Esophagus (tissue), 2 donors: ENCODE results near the gene PCDH9. TPM values are rescaled to one million over a fixed set of nuclear protein-coding genes. Genes with fewer than 3 reads are reported as not detected.

Source experiments
- H3K27ac ChIP-seq, 2 donors: one replicate each; pipeline ENCODE4 v1.5.1; 2013; ENCODE audit warnings: low read depth in 2 of 2, mild to moderate bottlenecking in 2 of 2, inconsistent platforms in 1 of 2, low read length in 1 of 2, moderate library complexity in 1 of 2
- H3K27me3 ChIP-seq, 2 donors: one replicate each; pipeline ENCODE4 v1.6.1; 2013; ENCODE audit warnings: low read length in 2 of 2, control low read depth in 1 of 2, mild to moderate bottlenecking in 1 of 2; ENCODE audit not compliant: insufficient read depth in 2 of 2, control insufficient read depth in 1 of 2
- H3K36me3 ChIP-seq, 2 donors: one replicate each; pipeline ENCODE4 v1.6.1; 2013; ENCODE audit warnings: low read length in 1 of 2; ENCODE audit not compliant: control insufficient read depth in 2 of 2, insufficient read depth in 2 of 2
- H3K4me1 ChIP-seq, 2 donors: one replicate each; pipeline ENCODE4 v1.6.1; 2013; ENCODE audit warnings: low read length in 1 of 2; ENCODE audit not compliant: control insufficient read depth in 2 of 2, insufficient read depth in 2 of 2
- H3K4me3 ChIP-seq, 2 donors: one replicate each; pipeline ENCODE4 v1.5.1; 2013; ENCODE audit warnings: low read length in 2 of 2, mild to moderate bottlenecking in 2 of 2, low read depth in 1 of 2, moderate library complexity in 1 of 2
- H3K9me3 ChIP-seq, 2 donors: one replicate each; pipeline ENCODE4 v1.6.1; 2013; ENCODE audit warnings: mild to moderate bottlenecking in 2 of 2, low read depth in 1 of 2, low read length in 1 of 2, moderate library complexity in 1 of 2; ENCODE audit not compliant: control insufficient read depth in 2 of 2, insufficient read depth in 1 of 2
- WGBS, 2 donors: extraction: QIAGEN DNeasy Blood & Tissue Kit; methylation state at CpG; one replicate each; pipeline ENCODE4 v1.1.7; 2013; 5-methylcytosine and 5-hydroxymethylcytosine counted together
- polyA plus RNA-seq, 2 donors: library from polyadenylated mRNA; stranded (reverse); fragments of 200-250 nt; gene quantifications; one replicate each; pipeline ENCODE4 v1.2.3, GENCODE V29; 2013
- donor health status: healthy with polysubstance abuse.
- donor health status: Bipolar disorder and iron deficiency.

Gene PCDH9
- polyA plus RNA-seq, 2 donors = 0.12 to 0.14 TPM

- WGBS, 2 donors = 41 to 59% methylated on average over 1 of the region's 1 CpG
- no peaks in the 10 kb centered on the region for H3K4me1 ChIP-seq
- H3K27ac ChIP-seq = no peak overlapping the region
- no peaks in the 10 kb centered on the region for H3K27me3 ChIP-seq
- H3K36me3 ChIP-seq = no peaks in the 10 kb centered on the region
- H3K9me3 ChIP-seq = no peaks in the 10 kb centered on the region
- no peak overlapping the region for H3K4me3 ChIP-seq
Observed at GRCh38 chr13:66537417-66537816, 692.7 kb downstream of the PCDH9 start.

DNA sequence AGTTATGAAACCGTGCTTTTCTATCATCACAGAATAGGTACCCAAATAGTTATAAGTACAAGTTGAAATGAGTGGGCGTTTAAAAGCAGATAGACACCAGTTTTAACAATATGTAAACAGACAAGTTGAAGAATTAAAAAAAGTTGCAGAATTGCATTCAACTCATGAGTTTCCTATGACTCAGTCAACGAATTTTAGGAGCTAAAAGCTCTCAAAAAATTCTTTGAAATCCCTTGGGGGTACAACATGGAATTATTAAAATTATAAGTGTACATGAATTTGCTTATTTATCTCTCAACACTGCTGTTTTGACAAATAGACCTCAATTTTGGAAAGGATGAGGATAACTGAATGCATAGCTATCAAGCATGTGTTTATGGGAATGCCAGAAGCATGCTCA is 693.4 kb downstream of the PCDH9 start:
- 63 to 65% methylated on average over 3 of the region's 3 CpGs for WGBS, 2 donors
- Histone ChIP-seq H3K4me1 (no peaks in the 10 kb centered on the region), H3K27ac (no peak overlapping the region)

GRCh38 chr13:66534561-66534960 is 695.6 kb downstream of the PCDH9 start:
- 90 to 91% methylated on average over 2 of the region's 2 CpGs for WGBS, 2 donors
- Histone ChIP-seq H3K4me1 (no peaks in the 10 kb centered on the region), H3K27ac (no peak overlapping the region), H3K4me3 (no peak overlapping the region), H3K9me3 (no peaks in the 10 kb centered on the region), H3K36me3 (no peaks in the 10 kb centered on the region), H3K27me3 (no peaks in the 10 kb centered on the region)

More for the DNA sequence above, 693.4 kb downstream of the PCDH9 start:
- H3K27me3 ChIP-seq = no peaks in the 10 kb centered on the region
- no peak overlapping the region for H3K4me3 ChIP-seq
- H3K9me3 ChIP-seq = no peaks in the 10 kb centered on the region
- no peaks in the 10 kb centered on the region for H3K36me3 ChIP-seq

DNA sequence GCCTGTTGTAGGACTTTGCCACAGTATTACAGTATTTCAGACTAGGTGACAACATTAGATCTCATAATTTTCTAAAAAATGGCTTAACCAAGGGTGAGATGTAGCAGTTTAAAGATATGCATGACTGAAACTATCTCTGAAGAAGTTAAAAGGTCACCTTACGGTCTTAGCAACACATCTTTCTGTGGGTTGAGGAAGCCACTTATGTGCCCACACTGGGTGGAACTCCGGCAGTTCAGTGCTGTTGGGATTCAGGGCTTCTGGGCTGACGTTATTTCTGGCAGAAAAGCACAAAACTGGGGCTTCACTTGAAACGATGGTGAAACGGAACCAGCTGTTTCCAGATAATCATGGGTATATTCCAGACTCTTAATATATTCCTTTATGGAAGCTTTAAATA is 697.3 kb downstream of the PCDH9 start:
- 80 to 83% methylated on average over 5 of the region's 5 CpGs for WGBS, 2 donors

GRCh38 chr13:66532146-66532545 is 698.0 kb downstream of the PCDH9 start:
- WGBS, 2 donors = 57 to 62% methylated on average over 3 of the region's 3 CpGs
- H3K27ac ChIP-seq = no peak overlapping the region
- H3K36me3 ChIP-seq = no peaks in the 10 kb centered on the region
- no peak overlapping the region for H3K4me3 ChIP-seq
- no peaks in the 10 kb centered on the region for H3K4me1 ChIP-seq
- no peaks in the 10 kb centered on the region for H3K9me3 ChIP-seq
- H3K27me3 ChIP-seq = no peaks in the 10 kb centered on the region

More for the DNA sequence above, 697.3 kb downstream of the PCDH9 start:
- Histone ChIP-seq H3K4me1 (no peaks in the 10 kb centered on the region), H3K4me3 (no peak overlapping the region), H3K27me3 (no peaks in the 10 kb centered on the region), H3K36me3 (no peaks in the 10 kb centered on the region), H3K27ac (no peak overlapping the region), H3K9me3 (no peaks in the 10 kb centered on the region)

DNA sequence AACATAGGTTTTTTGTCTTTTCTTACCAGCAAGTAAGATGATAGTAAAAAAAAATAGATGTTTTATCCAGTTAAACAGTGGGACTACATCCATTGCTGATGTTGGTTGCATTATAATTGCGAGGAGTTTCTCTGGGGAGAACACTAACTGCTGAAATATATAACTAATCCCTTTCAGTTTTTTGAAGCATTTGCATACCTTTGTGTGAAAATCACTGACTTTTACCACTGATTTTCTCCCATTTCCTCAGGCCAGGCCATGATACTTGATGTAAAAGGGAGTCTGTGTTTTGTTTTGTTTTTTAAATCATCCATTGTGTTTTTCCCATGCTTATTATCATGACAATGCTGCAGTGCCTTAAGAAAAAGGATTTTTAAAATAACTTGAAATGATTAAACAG is 699.5 kb downstream of the PCDH9 start:
- Histone ChIP-seq H3K9me3 (no peaks in the 10 kb centered on the region), H3K4me3 (no peak overlapping the region), H3K27ac (no peak overlapping the region), H3K36me3 (no peaks in the 10 kb centered on the region), H3K27me3 (no peaks in the 10 kb centered on the region), H3K4me1 (no peaks in the 10 kb centered on the region)
- WGBS, 2 donors = 92 to 94% methylated on average over 1 of the region's 1 CpG

DNA sequence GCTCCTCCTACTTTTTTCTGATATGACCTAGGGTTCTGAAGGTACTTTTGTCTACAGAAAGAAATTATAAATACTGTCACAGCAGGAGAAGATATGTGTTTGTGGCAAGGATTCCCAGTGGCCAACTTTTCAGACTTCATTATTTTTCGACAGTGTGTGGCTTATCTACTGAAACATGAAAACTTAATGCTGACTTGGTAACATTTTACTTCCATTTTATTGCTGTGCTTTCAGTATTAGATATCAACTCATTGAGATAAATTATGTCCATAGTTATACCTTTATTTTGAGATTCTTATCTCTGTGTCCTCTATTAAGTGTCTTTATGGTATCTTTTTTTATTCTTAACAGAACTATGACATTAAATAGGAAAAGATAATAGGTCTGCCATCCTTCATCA is 700.0 kb downstream of the PCDH9 start:
- H3K4me3 ChIP-seq = no peak overlapping the region
- H3K27me3 ChIP-seq = no peaks in the 10 kb centered on the region
- 82 to 86% methylated on average over 1 of the region's 1 CpG for WGBS, 2 donors
- H3K4me1 ChIP-seq = no peaks in the 10 kb centered on the region
- H3K9me3 ChIP-seq = no peaks in the 10 kb centered on the region
- H3K36me3 ChIP-seq = no peaks in the 10 kb centered on the region
- no peak overlapping the region for H3K27ac ChIP-seq

DNA sequence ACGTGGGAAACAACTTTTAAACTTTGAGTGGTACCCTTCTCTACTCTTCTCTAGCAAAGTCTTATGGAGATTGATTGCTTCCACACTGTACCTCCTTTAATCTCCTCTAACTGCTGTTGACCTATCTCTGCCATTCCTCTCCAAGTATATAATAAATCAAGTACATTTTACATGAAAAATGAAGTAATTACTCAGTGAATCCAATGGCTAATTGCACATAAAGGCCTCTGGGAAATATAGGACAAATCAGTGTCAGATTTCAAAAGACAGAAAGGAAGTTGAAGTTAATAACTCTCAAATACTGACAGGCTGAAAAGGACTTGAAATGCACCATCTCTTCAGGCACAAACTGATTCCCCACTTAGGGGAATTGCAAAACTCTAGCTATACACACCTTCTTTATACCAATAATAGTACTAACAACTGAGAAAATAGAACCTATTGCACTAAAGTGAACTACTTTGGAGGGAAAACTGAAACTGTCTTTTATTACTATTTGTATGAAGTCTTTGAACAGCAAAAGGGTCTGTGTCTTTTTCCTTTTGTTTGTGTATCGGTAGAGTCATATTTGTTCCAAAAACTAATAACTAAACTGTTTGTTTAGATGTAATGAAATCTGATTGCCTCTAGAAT is 701.1 kb downstream of the PCDH9 start:
- no peaks in the 10 kb centered on the region for H3K9me3 ChIP-seq
- no peaks in the 10 kb centered on the region for H3K27me3 ChIP-seq
- H3K4me1 ChIP-seq = no peaks in the 10 kb centered on the region
- H3K36me3 ChIP-seq = no peaks in the 10 kb centered on the region
- no peak overlapping the region for H3K4me3 ChIP-seq
- 55 to 59% methylated on average over 2 of the region's 2 CpGs for WGBS, 2 donors
- H3K27ac ChIP-seq = no peak overlapping the region

GRCh38 chr13:66528180-66528579 is 702.0 kb downstream of the PCDH9 start:
- Histone ChIP-seq H3K9me3 (no peaks in the 10 kb centered on the region), H3K36me3 (no peaks in the 10 kb centered on the region), H3K27me3 (no peaks in the 10 kb centered on the region), H3K4me3 (no peak overlapping the region), H3K4me1 (no peaks in the 10 kb centered on the region), H3K27ac (no peak overlapping the region)
- WGBS, 2 donors = 86 to 88% methylated on average over 5 of the region's 5 CpGs

DNA sequence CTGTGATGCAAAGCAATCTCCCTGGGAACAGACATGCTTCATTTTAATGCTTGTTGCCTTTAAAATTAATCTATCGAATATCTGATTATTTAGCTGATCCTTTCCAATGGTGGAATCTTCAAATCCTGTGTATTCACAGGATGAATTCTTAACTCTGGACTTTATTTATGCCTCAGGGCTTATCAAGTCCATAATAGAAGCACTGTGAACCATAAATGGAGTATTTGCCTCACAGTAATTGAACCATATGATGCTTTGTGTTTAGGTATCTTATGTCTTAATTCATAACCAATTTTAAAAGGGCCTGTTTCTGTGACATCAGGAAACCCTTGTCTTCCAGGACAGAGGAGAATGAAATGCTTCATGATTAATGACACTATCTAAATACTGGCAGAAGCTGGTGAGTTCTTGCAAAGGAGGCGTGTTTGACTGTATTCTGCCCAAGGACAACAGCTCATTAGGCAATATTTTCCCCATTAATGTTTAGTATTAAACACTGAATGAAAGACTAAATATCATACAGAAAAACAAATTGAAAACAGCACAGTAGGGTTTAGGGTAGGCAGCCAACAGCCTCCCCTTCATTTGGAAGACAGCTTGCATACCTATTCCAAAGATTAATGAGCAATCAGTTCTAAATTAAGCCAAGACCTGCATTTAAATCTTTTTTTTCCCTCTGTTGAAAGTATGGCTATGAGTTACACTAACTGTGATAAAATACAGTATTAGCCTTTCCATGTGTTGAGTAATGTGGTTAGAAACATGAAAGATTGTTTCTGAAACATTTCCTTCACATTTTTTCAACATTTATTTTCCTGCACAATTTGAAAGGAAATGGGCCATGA is 709.4 kb downstream of the PCDH9 start:
- H3K27me3 ChIP-seq = no peaks in the 10 kb centered on the region
- H3K4me1 ChIP-seq = no peaks in the 10 kb centered on the region
- no peak overlapping the region for H3K27ac ChIP-seq
- no peak overlapping the region for H3K4me3 ChIP-seq
- H3K9me3 ChIP-seq = no peaks in the 10 kb centered on the region
- 36 to 54% methylated on average over 2 of the region's 2 CpGs for WGBS, 2 donors
- H3K36me3 ChIP-seq = no peaks in the 10 kb centered on the region
